H4 (cell line): ENCODE measurements around the gene CRYGA. TPM values are rescaled to one million over a fixed set of nuclear protein-coding genes. Genes with fewer than 3 reads are reported as not detected.
"Not testable (repeated sequence)": the region's sequence is repeated elsewhere in the genome, so short reads cannot be mapped to it uniquely, and the experiment has no call there.

ENCODE experiments used
- DNase-seq: peaks from one replicate; pipeline ENCODE4 v3.0.0-alpha.2; 2015; ENCODE audit warnings: low spot score
- total RNA-seq: library from RNA; depleted of rRNA; stranded (reverse); fragments of >200 nt; shearing (Covaris generic); gene quantifications from 2 replicates; pipeline ENCODE4 v1.2.3, GENCODE V29; 2014; rRNA removed

Gene CRYGA
- total RNA-seq, 1 experiment from 2014 or later = not detected

DNA sequence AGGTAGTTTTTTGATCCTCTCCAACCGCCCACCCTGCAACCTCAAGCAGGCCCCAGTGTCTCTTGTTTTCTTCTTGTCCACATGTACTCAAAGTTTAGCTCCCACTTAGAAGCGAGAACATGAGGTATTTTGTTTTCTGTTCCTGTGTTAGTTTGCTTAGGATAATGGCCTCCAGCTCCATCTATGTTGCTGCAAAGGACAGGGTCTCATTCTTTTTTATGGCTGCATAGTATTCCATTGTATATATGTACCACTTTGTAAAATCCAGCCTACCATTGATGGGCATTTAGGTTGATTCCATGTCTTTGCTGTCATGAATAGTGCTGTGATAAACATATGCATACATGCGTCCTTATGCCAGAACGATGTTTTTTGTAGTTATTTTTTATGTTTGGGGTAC is 36.3 kb downstream of the CRYGA start:
- DNase-seq = no peak

DNA sequence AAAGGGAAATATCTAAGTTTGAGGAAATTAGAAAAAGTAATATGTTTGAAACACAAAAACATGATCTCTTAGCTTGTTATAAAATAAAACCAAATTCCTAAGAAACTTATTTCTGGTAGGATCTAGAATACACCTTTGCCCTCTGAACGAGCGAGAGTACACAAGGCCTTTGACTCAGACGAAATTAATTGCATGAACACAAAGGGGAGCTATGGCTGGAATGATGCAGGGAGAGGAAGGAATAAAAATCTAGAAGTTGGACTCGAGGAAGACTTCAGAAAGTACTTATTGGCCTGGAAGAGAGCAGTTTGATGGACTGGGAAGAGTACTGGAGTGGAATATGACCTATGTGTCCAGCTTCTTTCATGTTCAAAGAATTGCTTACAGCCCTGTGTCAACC is 38.1 kb downstream of the CRYGA start:
- no peak for DNase-seq

- not testable (repeated sequence) for DNase-seq
Observed at GRCh38 chr2:208124013-208124715, 39.2 kb downstream of the CRYGA start, which contains the start of gene CRYGD. TSS of gene CRYGD (minus strand) at chr2:208124524. CDS start at chr2:208124473, 51 bp downstream.

GRCh38 chr2:208122248-208122647 is 41.1 kb downstream of the CRYGA start:
- no peak for DNase-seq

DNA sequence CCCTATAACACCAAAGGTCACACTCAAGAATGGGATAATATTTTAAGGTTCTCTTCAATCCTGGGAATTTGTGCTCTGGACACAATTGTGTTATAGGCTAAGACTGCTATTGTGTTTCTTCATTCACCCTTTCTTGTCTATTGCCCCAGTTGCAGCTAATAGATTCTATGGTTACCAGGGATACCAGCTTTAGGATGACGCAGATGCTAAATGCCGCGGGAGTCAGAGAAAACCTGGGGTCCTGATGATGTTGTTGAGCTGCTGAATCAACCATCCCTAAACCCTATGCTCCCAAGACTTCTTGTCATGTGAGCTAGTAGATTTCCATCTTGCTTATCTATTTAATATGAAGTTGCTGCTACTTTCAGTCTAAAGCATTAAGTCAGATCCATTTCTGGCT is 44.5 kb downstream of the CRYGA start:
- DNase-seq = no peak

DNA sequence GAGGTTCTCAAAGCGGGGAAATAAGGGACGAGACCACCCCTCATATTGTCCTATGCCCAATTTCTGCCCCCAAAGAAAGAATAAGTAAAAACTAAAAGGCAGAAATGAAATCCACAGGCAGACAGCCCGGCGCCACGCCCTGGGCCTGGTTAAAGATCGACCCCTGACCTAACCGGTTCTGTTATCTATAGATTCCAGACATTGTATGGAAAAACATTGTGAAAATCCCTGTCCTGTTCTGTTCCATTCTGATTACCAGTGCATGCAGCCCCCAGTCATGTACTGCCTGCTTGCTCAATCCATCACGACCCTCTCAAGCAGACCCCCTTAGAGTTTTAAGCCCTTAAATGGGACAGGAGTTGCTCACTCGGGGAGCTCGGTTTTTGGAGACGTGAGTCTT is 46.0 kb downstream of the CRYGA start:
- DNase-seq = not testable (repeated sequence)

DNA sequence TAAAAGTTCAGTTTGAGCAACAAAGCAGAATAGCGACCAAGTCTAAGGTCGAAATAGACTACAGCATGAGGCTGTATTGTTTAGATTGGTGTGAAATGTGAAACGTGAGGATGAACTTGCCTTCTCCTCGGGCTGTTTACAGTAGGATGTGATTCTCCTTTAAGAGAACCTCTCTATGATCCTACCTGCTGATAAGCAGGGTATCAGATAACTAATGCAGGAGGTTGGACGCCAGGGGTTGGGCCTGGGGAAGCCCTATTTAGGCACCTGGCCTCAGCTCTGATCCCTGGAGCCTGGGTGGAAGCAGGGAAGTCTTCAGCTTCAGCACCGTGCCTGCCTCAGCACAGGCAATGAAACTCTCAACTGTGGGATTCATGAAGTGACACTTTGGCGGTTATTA is 50.4 kb downstream of the CRYGA start:
- no peak for DNase-seq

DNA sequence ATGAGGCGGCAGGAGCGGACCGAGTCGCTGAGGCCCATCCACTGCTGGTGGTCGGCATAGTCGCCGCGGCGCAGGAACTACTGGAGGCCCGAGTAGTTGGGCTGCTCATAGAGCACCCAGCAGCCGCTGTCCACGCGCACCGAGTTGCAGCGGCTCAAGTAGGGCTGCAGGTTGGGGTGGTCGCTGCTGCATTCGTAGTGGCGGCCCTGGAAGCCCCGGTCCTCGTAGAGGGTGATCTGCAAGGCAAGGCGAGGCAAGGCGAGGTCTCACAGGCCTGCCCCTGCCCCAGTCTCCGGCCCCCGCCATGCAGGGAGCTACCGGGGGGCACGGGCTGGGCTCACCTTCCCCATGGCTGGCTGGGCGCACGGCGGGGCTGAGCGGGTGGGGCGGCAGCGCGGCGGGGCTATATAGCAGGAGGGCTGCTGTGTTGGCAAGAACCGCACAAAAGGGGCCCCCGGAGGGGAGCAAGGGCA is 51.1 kb downstream of the CRYGA start:
- not testable (repeated sequence) for DNase-seq

Other genes with a start within 250 kb of the CRYGA start
- 2.2 and 2.8 TPM in 2 replicates for gene PLEKHM3, start 138.1 kb downstream of the CRYGA start, total RNA-seq
- not detected in 2 replicates for gene CRYGD, start 39.1 kb downstream of the CRYGA start, total RNA-seq
- gene CRYGC, start 33.8 kb downstream of the CRYGA start, total RNA-seq = not detected in 2 replicates
- not detected in 2 replicates for gene CRYGB, start 17.4 kb downstream of the CRYGA start, total RNA-seq
- gene C2orf80, start 26.4 kb upstream of the CRYGA start, total RNA-seq = not detected in 2 replicates
- 230 and 259 TPM in 2 replicates for gene IDH1, start 91.5 kb upstream of the CRYGA start, total RNA-seq
- 11.8 and 16.0 TPM in 2 replicates for gene PIKFYVE, start 102.7 kb upstream of the CRYGA start, total RNA-seq
- gene PTH2R, start 243.2 kb upstream of the CRYGA start, total RNA-seq = not detected in 2 replicates